ENCODE measurements around the gene DCP1B.

The DCP1B gene

GRCh38 chr12:1915082-1915968 lies 88.9 kb downstream of the DCP1B start:
- TF ChIP-seq, protein P1, sequence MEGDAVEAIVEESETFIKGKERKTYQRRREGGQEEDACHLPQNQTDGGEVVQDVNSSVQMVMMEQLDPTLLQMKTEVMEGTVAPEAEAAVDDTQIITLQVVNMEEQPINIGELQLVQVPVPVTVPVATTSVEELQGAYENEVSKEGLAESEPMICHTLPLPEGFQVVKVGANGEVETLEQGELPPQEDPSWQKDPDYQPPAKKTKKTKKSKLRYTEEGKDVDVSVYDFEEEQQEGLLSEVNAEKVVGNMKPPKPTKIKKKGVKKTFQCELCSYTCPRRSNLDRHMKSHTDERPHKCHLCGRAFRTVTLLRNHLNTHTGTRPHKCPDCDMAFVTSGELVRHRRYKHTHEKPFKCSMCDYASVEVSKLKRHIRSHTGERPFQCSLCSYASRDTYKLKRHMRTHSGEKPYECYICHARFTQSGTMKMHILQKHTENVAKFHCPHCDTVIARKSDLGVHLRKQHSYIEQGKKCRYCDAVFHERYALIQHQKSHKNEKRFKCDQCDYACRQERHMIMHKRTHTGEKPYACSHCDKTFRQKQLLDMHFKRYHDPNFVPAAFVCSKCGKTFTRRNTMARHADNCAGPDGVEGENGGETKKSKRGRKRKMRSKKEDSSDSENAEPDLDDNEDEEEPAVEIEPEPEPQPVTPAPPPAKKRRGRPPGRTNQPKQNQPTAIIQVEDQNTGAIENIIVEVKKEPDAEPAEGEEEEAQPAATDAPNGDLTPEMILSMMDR (IDR thresholded peaks at IDR 0.05): no peak

- TF ChIP-seq, protein P1 (IDR thresholded peaks at IDR 0.05): no peak
These were observed 89.9 kb downstream of the DCP1B start for GRCh38 chr12:1914114-1914911.

GRCh38 chr12:1913377-1914113 lies 90.7 kb downstream of the DCP1B start:
- TF ChIP-seq, protein P1 (IDR thresholded peaks at IDR 0.05): no peak

- TF ChIP-seq, protein P1 (IDR thresholded peaks at IDR 0.05): no peak
These were observed 91.5 kb downstream of the DCP1B start for GRCh38 chr12:1912580-1913376.

- TF ChIP-seq, protein P1 (IDR thresholded peaks at IDR 0.05): no peak
These were observed 92.4 kb downstream of the DCP1B start for GRCh38 chr12:1911598-1912575.

DNA sequence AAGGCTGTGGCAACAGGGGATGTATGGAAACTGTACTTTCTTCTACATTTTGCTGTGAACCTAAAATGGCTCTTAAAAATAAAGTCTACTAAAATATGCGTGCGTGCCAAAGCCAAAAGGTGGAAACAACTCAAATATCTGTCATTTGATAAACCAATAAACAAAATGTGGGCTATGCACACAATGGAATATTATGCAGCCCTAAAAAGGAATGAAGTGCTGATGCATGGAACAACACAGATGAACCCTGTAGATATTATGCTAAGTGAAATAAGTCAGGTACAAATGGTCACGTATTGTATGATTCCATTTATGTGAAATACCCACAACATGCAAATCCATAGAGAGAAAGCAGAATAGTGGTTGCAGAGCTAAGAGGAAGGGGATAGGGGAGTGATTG lies 93.8 kb downstream of the DCP1B start:
- TF ChIP-seq, protein P1 (IDR thresholded peaks at IDR 0.05): no peak

Measured in LNCAP (cell line).